Measurements from ENCODE around the gene DNAI7. TPM values are rescaled to one million over a fixed set of nuclear protein-coding genes. Genes with fewer than 3 reads are reported as not detected.

DNAI7 gene
- polyA plus RNA-seq, 1 of the 3 experiments (the other 2 are of a cell fraction): 0.30 TPM

DNA sequence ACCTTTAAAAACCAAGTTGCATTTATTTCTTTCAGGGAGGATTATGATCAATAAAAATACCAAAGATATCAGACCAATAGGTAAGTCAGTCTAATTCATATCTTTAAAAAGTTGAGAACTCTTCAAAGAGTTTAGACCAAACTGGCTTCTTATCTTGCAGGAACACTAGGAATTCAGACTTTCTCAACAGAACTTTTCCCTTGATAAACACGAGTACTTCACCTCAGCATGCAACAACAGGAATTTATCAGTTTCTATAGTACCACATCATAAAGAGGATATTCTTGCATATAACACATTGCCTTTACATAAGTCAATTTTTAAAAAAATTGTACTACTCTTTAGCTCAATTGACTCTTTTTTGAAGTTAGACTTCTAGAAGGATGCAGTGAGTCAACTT is 68.2 kb downstream of the DNAI7 start (continued):
- TF ChIP-seq, protein P1, sequence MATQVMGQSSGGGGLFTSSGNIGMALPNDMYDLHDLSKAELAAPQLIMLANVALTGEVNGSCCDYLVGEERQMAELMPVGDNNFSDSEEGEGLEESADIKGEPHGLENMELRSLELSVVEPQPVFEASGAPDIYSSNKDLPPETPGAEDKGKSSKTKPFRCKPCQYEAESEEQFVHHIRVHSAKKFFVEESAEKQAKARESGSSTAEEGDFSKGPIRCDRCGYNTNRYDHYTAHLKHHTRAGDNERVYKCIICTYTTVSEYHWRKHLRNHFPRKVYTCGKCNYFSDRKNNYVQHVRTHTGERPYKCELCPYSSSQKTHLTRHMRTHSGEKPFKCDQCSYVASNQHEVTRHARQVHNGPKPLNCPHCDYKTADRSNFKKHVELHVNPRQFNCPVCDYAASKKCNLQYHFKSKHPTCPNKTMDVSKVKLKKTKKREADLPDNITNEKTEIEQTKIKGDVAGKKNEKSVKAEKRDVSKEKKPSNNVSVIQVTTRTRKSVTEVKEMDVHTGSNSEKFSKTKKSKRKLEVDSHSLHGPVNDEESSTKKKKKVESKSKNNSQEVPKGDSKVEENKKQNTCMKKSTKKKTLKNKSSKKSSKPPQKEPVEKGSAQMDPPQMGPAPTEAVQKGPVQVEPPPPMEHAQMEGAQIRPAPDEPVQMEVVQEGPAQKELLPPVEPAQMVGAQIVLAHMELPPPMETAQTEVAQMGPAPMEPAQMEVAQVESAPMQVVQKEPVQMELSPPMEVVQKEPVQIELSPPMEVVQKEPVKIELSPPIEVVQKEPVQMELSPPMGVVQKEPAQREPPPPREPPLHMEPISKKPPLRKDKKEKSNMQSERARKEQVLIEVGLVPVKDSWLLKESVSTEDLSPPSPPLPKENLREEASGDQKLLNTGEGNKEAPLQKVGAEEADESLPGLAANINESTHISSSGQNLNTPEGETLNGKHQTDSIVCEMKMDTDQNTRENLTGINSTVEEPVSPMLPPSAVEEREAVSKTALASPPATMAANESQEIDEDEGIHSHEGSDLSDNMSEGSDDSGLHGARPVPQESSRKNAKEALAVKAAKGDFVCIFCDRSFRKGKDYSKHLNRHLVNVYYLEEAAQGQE (IDR thresholded peaks at IDR 0.05; ENCODE audit: low read depth, low read length): no peak
- TF ChIP-seq MEF2A (IDR thresholded peaks at IDR 0.05; ENCODE audit: borderline replicate concordance, low read depth): no peak

DNA sequence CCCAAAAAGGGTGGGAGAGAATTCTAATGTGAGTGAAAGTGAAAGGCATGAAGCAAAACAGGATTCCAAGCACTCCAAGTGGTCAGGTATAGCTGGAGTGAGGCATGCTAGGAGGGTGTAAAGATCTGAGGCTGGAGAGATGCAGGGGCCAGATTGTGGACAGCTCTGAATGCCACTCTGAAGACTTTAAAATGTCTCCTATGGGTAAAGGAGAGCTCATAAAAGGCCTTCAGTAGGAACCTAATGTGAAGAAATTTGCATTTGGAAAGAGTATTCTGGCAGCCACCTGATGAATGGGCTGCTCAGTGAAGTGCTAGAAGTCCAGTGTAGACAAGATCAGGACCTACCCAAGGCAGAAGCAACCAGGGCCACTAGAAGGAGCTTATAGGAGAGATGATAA is 68.9 kb downstream of the DNAI7 start:
- CTCF ChIA-PET: interaction anchor here (0.9 to 7.0 kb wide), 3 partner anchors 29 to 134 kb away, joined by 3 to 45 read pairs (median 3); no protein-coding TSS in a partner anchor
- peaks cover 10% of the 10 kb centered on the region for H3F3A ChIP-seq (replicated peaks; ENCODE audit: insufficient read depth)
- no peaks in the 10 kb centered on the region for H3K9me3 ChIP-seq
- H3K4me3 ChIP-seq (ENCODE audit: low read depth in 2 of 2, low read length in 1 of 2): no peak overlapping the region
- H3K4me1 ChIP-seq (ENCODE audit: control insufficient read depth in 1 of 2, insufficient read depth in 2 of 2, low read depth in 1 of 2, low read length in 1 of 2): 0 out of 4 replicates have a peak, but pooled peaks cover 0 to 6% of the 10 kb centered on the region in 2 experiments
- no peak overlapping the region for H2AFZ ChIP-seq (ENCODE audit: low read depth)
- no peak for DNase-seq
- no peak for TF ChIP-seq EZH2phosphoT487 (IDR thresholded peaks at IDR 0.05; ENCODE audit: borderline replicate concordance, low read depth)
- TF ChIP-seq, protein P2, sequence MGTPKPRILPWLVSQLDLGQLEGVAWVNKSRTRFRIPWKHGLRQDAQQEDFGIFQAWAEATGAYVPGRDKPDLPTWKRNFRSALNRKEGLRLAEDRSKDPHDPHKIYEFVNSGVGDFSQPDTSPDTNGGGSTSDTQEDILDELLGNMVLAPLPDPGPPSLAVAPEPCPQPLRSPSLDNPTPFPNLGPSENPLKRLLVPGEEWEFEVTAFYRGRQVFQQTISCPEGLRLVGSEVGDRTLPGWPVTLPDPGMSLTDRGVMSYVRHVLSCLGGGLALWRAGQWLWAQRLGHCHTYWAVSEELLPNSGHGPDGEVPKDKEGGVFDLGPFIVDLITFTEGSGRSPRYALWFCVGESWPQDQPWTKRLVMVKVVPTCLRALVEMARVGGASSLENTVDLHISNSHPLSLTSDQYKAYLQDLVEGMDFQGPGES (IDR thresholded peaks at IDR 0.05; ENCODE audit: low read depth, low read length): no peak
- TF ChIP-seq ELF1 (IDR thresholded peaks at IDR 0.05): no peak
- no peak for TF ChIP-seq TCF12 (IDR thresholded peaks at IDR 0.05)
- no peak for TF ChIP-seq NFIC (IDR thresholded peaks at IDR 0.05; ENCODE audit: borderline replicate concordance)
- TF ChIP-seq RXRA (IDR thresholded peaks at IDR 0.05; ENCODE audit: borderline replicate concordance, low read depth): no peak
- TF ChIP-seq, protein P3, sequence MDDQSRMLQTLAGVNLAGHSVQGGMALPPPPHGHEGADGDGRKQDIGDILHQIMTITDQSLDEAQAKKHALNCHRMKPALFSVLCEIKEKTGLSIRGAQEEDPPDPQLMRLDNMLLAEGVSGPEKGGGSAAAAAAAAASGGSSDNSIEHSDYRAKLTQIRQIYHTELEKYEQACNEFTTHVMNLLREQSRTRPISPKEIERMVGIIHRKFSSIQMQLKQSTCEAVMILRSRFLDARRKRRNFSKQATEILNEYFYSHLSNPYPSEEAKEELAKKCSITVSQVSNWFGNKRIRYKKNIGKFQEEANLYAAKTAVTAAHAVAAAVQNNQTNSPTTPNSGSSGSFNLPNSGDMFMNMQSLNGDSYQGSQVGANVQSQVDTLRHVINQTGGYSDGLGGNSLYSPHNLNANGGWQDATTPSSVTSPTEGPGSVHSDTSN (IDR thresholded peaks at IDR 0.05): no peak
- TF ChIP-seq, protein P4, sequence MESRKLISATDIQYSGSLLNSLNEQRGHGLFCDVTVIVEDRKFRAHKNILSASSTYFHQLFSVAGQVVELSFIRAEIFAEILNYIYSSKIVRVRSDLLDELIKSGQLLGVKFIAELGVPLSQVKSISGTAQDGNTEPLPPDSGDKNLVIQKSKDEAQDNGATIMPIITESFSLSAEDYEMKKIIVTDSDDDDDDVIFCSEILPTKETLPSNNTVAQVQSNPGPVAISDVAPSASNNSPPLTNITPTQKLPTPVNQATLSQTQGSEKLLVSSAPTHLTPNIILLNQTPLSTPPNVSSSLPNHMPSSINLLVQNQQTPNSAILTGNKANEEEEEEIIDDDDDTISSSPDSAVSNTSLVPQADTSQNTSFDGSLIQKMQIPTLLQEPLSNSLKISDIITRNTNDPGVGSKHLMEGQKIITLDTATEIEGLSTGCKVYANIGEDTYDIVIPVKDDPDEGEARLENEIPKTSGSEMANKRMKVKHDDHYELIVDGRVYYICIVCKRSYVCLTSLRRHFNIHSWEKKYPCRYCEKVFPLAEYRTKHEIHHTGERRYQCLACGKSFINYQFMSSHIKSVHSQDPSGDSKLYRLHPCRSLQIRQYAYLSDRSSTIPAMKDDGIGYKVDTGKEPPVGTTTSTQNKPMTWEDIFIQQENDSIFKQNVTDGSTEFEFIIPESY (IDR thresholded peaks at IDR 0.05; ENCODE audit: borderline replicate concordance, low read depth): no peak
- TF ChIP-seq RFX5 (IDR thresholded peaks at IDR 0.05; ENCODE audit: low read length): no peak
- H3K27me3 ChIP-seq (ENCODE audit: insufficient read depth): no peaks in the 10 kb centered on the region
- H3K79me2 ChIP-seq (ENCODE audit: insufficient read depth): no peaks in the 10 kb centered on the region
- no peak overlapping the region for H3K27ac ChIP-seq (ENCODE audit: low read depth in 2 of 2, low read length in 1 of 2)
- no peaks in the 10 kb centered on the region for H3K36me3 ChIP-seq (replicated peaks in 1 of 2; ENCODE audit: control insufficient read depth in 1 of 2, insufficient read depth in 2 of 2, low read length in 1 of 2)
- no peaks in the 10 kb centered on the region for H3K9me2 ChIP-seq
- H3K9ac ChIP-seq: no peak overlapping the region
- no peaks in the 10 kb centered on the region for H4K20me1 ChIP-seq (ENCODE audit: insufficient read depth)
- no peak overlapping the region for H3K4me2 ChIP-seq
- POLR2A ChIA-PET: interaction anchor here (0.7 kb wide), 1 partner anchor 130 kb away, joined by 3 read pairs; no protein-coding TSS in a partner anchor

Data from SK-N-SH (cell line).